H1 (cell line): ENCODE measurements around the gene SNORC.

Experiments
- BCL11A ChIP-seq, 2 experiments: IDR thresholded peaks; one replicate each; pipeline ENCODE4 v1.6.1; 2011; ENCODE audit warnings: low read depth in 2 of 2, low read length in 2 of 2, mild to moderate bottlenecking in 2 of 2
- EP300 ChIP-seq, 2 experiments: IDR thresholded peaks; 1 replicate in 1 of 2; 2 replicates in 1 of 2; pipeline ENCODE4 v1.6.1; 2011 to 2012; ENCODE audit warnings: low read depth in 2 of 2, low read length in 2 of 2, mild to moderate bottlenecking in 2 of 2, borderline replicate concordance in 1 of 2, inconsistent platforms in 1 of 2, moderate library complexity in 1 of 2
- KDM1A ChIP-seq: fragments of 200-600, 300-600 bp; sonication (generic); IDR thresholded peaks from 2 replicates; pipeline ENCODE4 v1.7.1; 2016; ENCODE audit warnings: mild to moderate bottlenecking, low read length, borderline replicate concordance
- NRF1 ChIP-seq: IDR thresholded peaks from 2 replicates; pipeline ENCODE4 v1.6.1; 2011; ENCODE audit warnings: mild to moderate bottlenecking, low read depth, low read length, improper control_type of control experiment
- POLR2A ChIP-seq, 2 experiments: IDR thresholded peaks; 1 replicate in 1 of 2; 2 replicates in 1 of 2; pipeline ENCODE4 v1.6.1; 2011; ENCODE audit warnings: low read depth in 2 of 2, low read length in 2 of 2, mild to moderate bottlenecking in 2 of 2; ENCODE audit errors: control extremely low read depth in 1 of 2
- POLR2AphosphoS5 ChIP-seq: IDR thresholded peaks from 2 replicates; pipeline ENCODE4 v1.6.1; 2011; ENCODE audit warnings: low read depth, low read length
- RNF2 ChIP-seq: fragments of 200-900, 300-1000 bp; sonication (generic); IDR thresholded peaks from 2 replicates; pipeline ENCODE4 v1.7.1; 2016; ENCODE audit warnings: borderline replicate concordance, low read depth, mild to moderate bottlenecking, antibody characterized with exemption, low read length; ENCODE audit not compliant: poor library complexity, severe bottlenecking; ENCODE audit errors: missing control alignments
- YY1 ChIP-seq: IDR thresholded peaks from 2 replicates; pipeline ENCODE4 v1.6.1; 2011; ENCODE audit warnings: low read depth, mild to moderate bottlenecking, low read length
- TF ChIP-seq, protein P1 (sequence below), 3 experiments: IDR thresholded peaks; 1 replicate in 2 of 3; 2 replicates in 1 of 3; pipeline versions ENCODE4 v1.5.1 to v1.6.1; 2011; ENCODE audit warnings: low read length in 3 of 3, mild to moderate bottlenecking in 3 of 3, inconsistent platforms in 2 of 3, low read depth in 1 of 3, moderate library complexity in 1 of 3; ENCODE audit not compliant: insufficient read depth in 1 of 3; ENCODE audit errors: control extremely low read depth in 1 of 3
- TF ChIP-seq, protein P2 (sequence below): IDR thresholded peaks from 2 replicates; pipeline ENCODE4 v1.6.1; 2012; ENCODE audit warnings: inconsistent platforms

DNA sequence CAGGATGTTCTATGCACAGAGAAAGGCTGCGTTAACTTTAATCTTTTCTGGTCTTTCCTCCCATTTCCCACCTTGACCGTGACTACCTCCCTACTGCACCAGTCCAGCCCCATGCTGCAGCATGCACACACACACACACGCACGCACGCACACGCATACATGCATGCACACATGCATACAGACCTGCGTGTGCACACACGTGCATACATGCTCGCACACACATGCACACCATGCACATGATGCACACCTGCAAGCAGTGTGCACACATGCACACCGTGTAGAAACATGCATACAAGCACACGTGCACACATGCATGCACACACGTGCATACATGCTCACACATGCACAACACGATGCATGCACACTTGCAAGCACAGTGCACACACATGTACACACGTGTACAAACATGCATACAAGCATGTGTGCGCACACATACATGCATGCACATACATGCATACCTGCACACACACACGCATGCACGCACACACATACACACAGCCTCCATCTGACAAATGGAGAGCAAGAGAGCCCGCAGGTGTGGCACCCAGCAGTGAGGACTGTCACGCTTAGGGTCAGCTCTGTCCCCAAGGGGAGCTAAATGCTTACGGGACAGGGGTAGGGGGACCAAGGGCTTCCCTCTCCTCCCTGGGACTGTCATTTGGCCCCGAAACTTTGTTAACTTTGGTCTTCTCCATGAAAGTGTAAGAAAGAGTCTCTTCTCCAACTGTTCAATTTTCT, 18.2 kb downstream of the SNORC start:
- TF ChIP-seq, protein P1, sequence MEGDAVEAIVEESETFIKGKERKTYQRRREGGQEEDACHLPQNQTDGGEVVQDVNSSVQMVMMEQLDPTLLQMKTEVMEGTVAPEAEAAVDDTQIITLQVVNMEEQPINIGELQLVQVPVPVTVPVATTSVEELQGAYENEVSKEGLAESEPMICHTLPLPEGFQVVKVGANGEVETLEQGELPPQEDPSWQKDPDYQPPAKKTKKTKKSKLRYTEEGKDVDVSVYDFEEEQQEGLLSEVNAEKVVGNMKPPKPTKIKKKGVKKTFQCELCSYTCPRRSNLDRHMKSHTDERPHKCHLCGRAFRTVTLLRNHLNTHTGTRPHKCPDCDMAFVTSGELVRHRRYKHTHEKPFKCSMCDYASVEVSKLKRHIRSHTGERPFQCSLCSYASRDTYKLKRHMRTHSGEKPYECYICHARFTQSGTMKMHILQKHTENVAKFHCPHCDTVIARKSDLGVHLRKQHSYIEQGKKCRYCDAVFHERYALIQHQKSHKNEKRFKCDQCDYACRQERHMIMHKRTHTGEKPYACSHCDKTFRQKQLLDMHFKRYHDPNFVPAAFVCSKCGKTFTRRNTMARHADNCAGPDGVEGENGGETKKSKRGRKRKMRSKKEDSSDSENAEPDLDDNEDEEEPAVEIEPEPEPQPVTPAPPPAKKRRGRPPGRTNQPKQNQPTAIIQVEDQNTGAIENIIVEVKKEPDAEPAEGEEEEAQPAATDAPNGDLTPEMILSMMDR (IDR thresholded peaks at IDR 0.05; ENCODE audit: control extremely low read depth in 1 of 3, insufficient read depth in 1 of 3, low read depth in 1 of 3, low read length in 3 of 3): no peak
- no peak for TF ChIP-seq POLR2AphosphoS5
- TF ChIP-seq YY1: no peak
- TF ChIP-seq EP300 (IDR thresholded peaks at IDR 0.05; ENCODE audit: borderline replicate concordance in 1 of 2, low read depth in 2 of 2, low read length in 2 of 2): no peak
- TF ChIP-seq NRF1: no peak
- TF ChIP-seq BCL11A (IDR thresholded peaks at IDR 0.05; ENCODE audit: low read depth in 2 of 2, low read length in 2 of 2): no peak
- no peak for TF ChIP-seq RNF2
- TF ChIP-seq, protein P2, sequence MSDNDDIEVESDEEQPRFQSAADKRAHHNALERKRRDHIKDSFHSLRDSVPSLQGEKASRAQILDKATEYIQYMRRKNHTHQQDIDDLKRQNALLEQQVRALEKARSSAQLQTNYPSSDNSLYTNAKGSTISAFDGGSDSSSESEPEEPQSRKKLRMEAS: no peak
- no peak for TF ChIP-seq POLR2A (IDR thresholded peaks at IDR 0.05; ENCODE audit: control extremely low read depth in 1 of 2, low read depth in 2 of 2, low read length in 2 of 2)
- TF ChIP-seq KDM1A: no peak
